ENCODE measurements around the gene TRIM60. TPM values are rescaled to one million over a fixed set of nuclear protein-coding genes. Genes with fewer than 3 reads are reported as not detected.

TRIM60 gene
- total RNA-seq: not detected

GRCh38 chr4:165031436-165032211 is at the start of gene TRIM60:
TSS of gene TRIM60 (plus strand) at chr4:165031999. CDS start at chr4:165040073, 8,074 bp downstream.

GRCh38 chr4:165053645-165054044 is 21.8 kb downstream of the TRIM60 start, which contains the start of gene TRIM75:
TSS of gene TRIM75 (plus strand) at chr4:165053866. CDS start at chr4:165059148, 5,282 bp downstream.

Other genes with a start within 250 kb of the TRIM60 start
- gene APELA, start 154.8 kb upstream of the TRIM60 start, total RNA-seq: 2.7 TPM
- 2.7 TPM for gene TRIM61, start 54.3 kb upstream of the TRIM60 start, total RNA-seq
- gene TRIM75, start 21.9 kb downstream of the TRIM60 start, total RNA-seq: not detected
- gene TMEM192, start 80.9 kb downstream of the TRIM60 start, total RNA-seq: 20.9 TPM
- 25.5 TPM for gene KLHL2, start 175.6 kb downstream of the TRIM60 start, total RNA-seq

All from camera-type eye (tissue), 1 donor.